NCI-H2196 treated with DMSO at 0.1 percent for 48 hours (cell line): ENCODE results near the gene KIF25.

ENCODE experiments used
- DNase-seq: peaks from one replicate; lab custom pipeline; 2025; ENCODE audit not compliant: unreplicated experiment; lab: John Stamatoyannopoulos, UW

KIF25 gene

GRCh38 chr6:168049277-168049676 lies 51.8 kb downstream of the KIF25 start:
- no peak for DNase-seq

GRCh38 chr6:168049706-168050224 lies 52.3 kb downstream of the KIF25 start:
- no peak for DNase-seq

GRCh38 chr6:168050225-168050880 lies 52.9 kb downstream of the KIF25 start:
- no peak for DNase-seq

- DNase-seq: no peak
Observed at GRCh38 chr6:168050881-168051586, 53.6 kb downstream of the KIF25 start.

- no peak for DNase-seq
Observed at GRCh38 chr6:168051648-168052047, 54.2 kb downstream of the KIF25 start.

GRCh38 chr6:168052291-168052891 lies 54.9 kb downstream of the KIF25 start:
- no peak for DNase-seq

GRCh38 chr6:168053086-168053956 lies 55.9 kb downstream of the KIF25 start:
- DNase-seq: no peak

GRCh38 chr6:168053957-168054471 lies 56.5 kb downstream of the KIF25 start:
- DNase-seq: no peak

- DNase-seq: no peak
Observed at GRCh38 chr6:168054765-168055560, 57.5 kb downstream of the KIF25 start.

GRCh38 chr6:168055696-168056489 lies 58.4 kb downstream of the KIF25 start:
- no peak for DNase-seq

- DNase-seq: no peak
Observed at GRCh38 chr6:168056892-168057527, 59.5 kb downstream of the KIF25 start.

GRCh38 chr6:168057836-168058235 lies 60.4 kb downstream of the KIF25 start:
- DNase-seq: no peak

- no peak for DNase-seq
Observed at GRCh38 chr6:168058691-168059551, 61.5 kb downstream of the KIF25 start.

- peak; percentile 61 for DNase-seq
Observed at GRCh38 chr6:168060521-168060931, 63.1 kb downstream of the KIF25 start.

- peak; percentile 52 for DNase-seq
Observed at GRCh38 chr6:168061269-168062210, 64.1 kb downstream of the KIF25 start.

GRCh38 chr6:168062346-168063289 lies 65.1 kb downstream of the KIF25 start:
- DNase-seq: no peak
